Tibial nerve (tissue), 4 donors: ENCODE measurements around the gene DHH.

Source experiments
- CTCF ChIP-seq, 5 experiments: fragments of 200-600 bp in 3 of 5; fragments of 450-650 bp in 2 of 5; sonication (generic) in 3 of 5; IDR thresholded peaks; one replicate each; pipeline ENCODE4 v1.5.1; 2016 to 2019; ENCODE audit warnings: antibody characterized with exemption in 5 of 5, mild to moderate bottlenecking in 3 of 5, moderate library complexity in 2 of 5
- EP300 ChIP-seq, 2 donors: sonication (generic); formaldehyde crosslinking; IDR thresholded peaks; one replicate each; pipeline ENCODE4 v1.6.1; 2017; ENCODE audit warnings: antibody characterized with exemption in 2 of 2, mild to moderate bottlenecking in 1 of 2

- no peak for TF ChIP-seq EP300 (IDR thresholded peaks at IDR 0.05)
- no peak for TF ChIP-seq CTCF (IDR thresholded peaks at IDR 0.05)
Measured at GRCh38 chr12:49105504-49106084, 11.0 kb upstream of the DHH start.
